DND-41 (cell line): ENCODE measurements around the gene MYO1C.

ENCODE experiments used
- ATAC-seq: fragments of 200-7000 bp; cut with Tn5 transposase; 3 replicates; pipeline ENCODE4 v1.9.1; 2021; ENCODE audit warnings: low read depth; ENCODE audit not compliant: insufficient read depth
- DNase-seq: peaks from one replicate; pipeline ENCODE4 v3.0.0-alpha.2; 2020
- H2AFZ ChIP-seq: 2 replicates; pipeline ENCODE4 v1.6.0; 2012; ENCODE audit warnings: low read depth, low read length
- H3K27ac ChIP-seq: 2 replicates; pipeline ENCODE4 v1.5.1; 2012; ENCODE audit warnings: low read length, inconsistent platforms
- H3K27me3 ChIP-seq: fragments of 200-600 bp; sonication (generic); 2 replicates; pipeline ENCODE4 v1.6.0; 2012; ENCODE audit warnings: low read length, mild to moderate bottlenecking, inconsistent platforms; ENCODE audit not compliant: insufficient read depth, poor library complexity
- H3K36me3 ChIP-seq: 2 replicates; pipeline ENCODE4 v1.5.1; 2012; ENCODE audit warnings: low read length, inconsistent platforms; ENCODE audit not compliant: insufficient read depth
- H3K4me1 ChIP-seq: 2 replicates; pipeline ENCODE4 v1.5.1; 2012; ENCODE audit warnings: mild to moderate bottlenecking, low read length; ENCODE audit not compliant: insufficient read depth
- H3K4me2 ChIP-seq: 2 replicates; pipeline ENCODE4 v1.6.0; 2012; ENCODE audit warnings: mild to moderate bottlenecking, moderate library complexity, low read length, inconsistent platforms; ENCODE audit not compliant: insufficient read depth
- H3K4me3 ChIP-seq, 2 experiments: fragments of 200-600 bp in 1 of 2; shearing (Covaris generic) in 1 of 2; 2 replicates each; pipeline ENCODE4 v1.5.1; 2012 to 2016; ENCODE audit warnings: inconsistent platforms in 2 of 2, low read length in 2 of 2, mild to moderate bottlenecking in 2 of 2, low read depth in 1 of 2, moderate library complexity in 1 of 2
- H3K79me2 ChIP-seq: 2 replicates; pipeline ENCODE4 v1.6.0; 2012; ENCODE audit warnings: low read length, inconsistent platforms; ENCODE audit not compliant: insufficient read depth
- H3K9ac ChIP-seq: 2 replicates; pipeline ENCODE4 v1.6.0; 2012; ENCODE audit warnings: low read depth, mild to moderate bottlenecking, inconsistent platforms, low read length, moderate library complexity
- H3K9me3 ChIP-seq: 2 replicates; pipeline ENCODE4 v1.5.1; 2012; ENCODE audit warnings: low read length, moderate library complexity, mild to moderate bottlenecking, inconsistent platforms; ENCODE audit not compliant: insufficient read depth, severe bottlenecking
- H4K20me1 ChIP-seq: 2 replicates; pipeline ENCODE4 v1.6.0; 2012; ENCODE audit warnings: low read length; ENCODE audit not compliant: insufficient read depth
- CTCF ChIP-seq: IDR thresholded peaks from 2 replicates; pipeline ENCODE4 v1.5.1; 2012; ENCODE audit warnings: borderline replicate concordance, low read length, moderate library complexity, mild to moderate bottlenecking; ENCODE audit not compliant: poor library complexity, severe bottlenecking; ENCODE audit errors: extremely low read depth
- EZH2 ChIP-seq: IDR thresholded peaks from 3 replicates; pipeline ENCODE4 v1.6.1; 2012; ENCODE audit warnings: borderline replicate concordance, low read depth, mild to moderate bottlenecking, moderate library complexity, low read length, inconsistent platforms; ENCODE audit not compliant: severe bottlenecking

Gene MYO1C

DNA sequence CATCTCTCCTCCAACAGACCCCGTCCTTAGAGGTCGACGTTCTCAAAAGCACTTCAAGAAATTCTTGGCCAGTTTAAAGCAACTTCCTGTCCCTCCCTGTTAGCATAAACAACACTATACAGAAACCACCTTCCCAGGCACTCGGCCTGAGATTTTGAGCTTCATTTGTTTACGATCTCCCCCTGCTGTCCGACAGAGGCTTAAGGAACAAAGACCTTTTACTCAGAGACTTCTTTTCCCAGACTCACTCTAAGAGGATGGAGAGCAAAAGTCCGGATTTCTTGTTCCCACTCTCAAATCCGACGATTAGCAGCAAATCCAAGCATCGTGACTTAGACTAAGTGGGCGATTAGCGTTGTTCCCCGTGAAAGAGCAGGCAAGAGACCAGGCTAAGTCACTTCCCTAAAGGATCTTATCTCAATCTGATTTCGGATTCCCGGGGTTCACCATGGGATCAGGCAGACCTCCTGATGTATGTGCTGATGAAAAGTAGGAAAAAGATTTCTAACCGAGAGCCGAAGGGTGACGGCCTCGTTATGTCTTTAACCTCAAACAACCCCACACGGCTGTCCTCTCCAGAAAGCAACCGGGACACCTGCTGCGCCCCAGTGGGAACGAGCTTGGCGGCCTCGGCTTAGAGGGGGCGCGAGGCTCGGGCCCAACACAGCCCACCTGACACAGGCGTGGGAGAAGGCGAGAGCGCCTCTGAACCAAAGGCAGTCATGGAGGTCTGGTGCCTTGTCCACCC, 23.3 kb upstream of the MYO1C start:
- TF ChIP-seq EZH2: no peak
- peak; percentile 63 for TF ChIP-seq CTCF
- peak overlapping the region; percentile 58 to 85 for H3K4me3 ChIP-seq
- peaks cover 60% of the 10 kb centered on the region for H3K36me3 ChIP-seq
- H2AFZ ChIP-seq: peak overlapping the region; percentile 75
- peak; percentile 51 for DNase-seq
- peaks cover 51% of the 10 kb centered on the region for H3K79me2 ChIP-seq
- H3K4me2 ChIP-seq: peak overlapping the region; percentile 76
- H3K27me3 ChIP-seq: no peaks in the 10 kb centered on the region
- H4K20me1 ChIP-seq: peaks cover 19% of the 10 kb centered on the region
- H3K4me1 ChIP-seq: peaks cover 32% of the 10 kb centered on the region
- peak overlapping the region; percentile 62 for H3K27ac ChIP-seq
- no peaks in the 10 kb centered on the region for H3K9me3 ChIP-seq
- no peak; the same call in 2 of the 3 replicates for ATAC-seq
- H3K9ac ChIP-seq: peak overlapping the region; percentile 89

DNA sequence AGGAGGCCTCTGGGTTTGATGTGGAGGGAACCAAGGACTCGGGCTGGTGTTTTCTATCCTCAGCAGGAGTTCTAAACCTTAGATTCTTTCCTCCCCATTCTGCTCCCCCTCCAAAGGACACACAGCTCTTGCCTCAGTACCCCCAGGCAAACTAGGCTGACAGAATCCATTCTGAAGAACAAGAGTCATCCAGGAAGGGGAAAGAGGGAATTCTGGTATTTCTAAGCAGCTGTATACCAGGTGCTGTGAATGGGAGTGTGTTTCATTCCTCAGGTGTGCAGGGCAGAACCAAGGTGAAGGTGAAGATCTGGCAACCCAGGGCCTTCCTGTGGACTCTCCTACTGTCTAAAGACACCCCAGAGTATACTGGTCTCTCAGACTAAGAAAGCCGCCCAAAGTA, 19.9 kb upstream of the MYO1C start:
- DNase-seq: no peak
- Histone ChIP-seq H3K9me3 (no peaks in the 10 kb centered on the region), H3K4me2 (no peak overlapping the region), H3K4me1 (peaks cover 20% of the 10 kb centered on the region), H3K9ac (no peak overlapping the region), H3K4me3 (no peak overlapping the region), H4K20me1 (peaks cover 19% of the 10 kb centered on the region), H3K27ac (no peak overlapping the region), H3K27me3 (no peaks in the 10 kb centered on the region), H3K79me2 (peaks cover 41% of the 10 kb centered on the region), H3K36me3 (peaks cover 61% of the 10 kb centered on the region), H2AFZ (no peak overlapping the region)
- no peak for TF ChIP-seq CTCF
- no peak for TF ChIP-seq EZH2
- no peak for ATAC-seq

DNA sequence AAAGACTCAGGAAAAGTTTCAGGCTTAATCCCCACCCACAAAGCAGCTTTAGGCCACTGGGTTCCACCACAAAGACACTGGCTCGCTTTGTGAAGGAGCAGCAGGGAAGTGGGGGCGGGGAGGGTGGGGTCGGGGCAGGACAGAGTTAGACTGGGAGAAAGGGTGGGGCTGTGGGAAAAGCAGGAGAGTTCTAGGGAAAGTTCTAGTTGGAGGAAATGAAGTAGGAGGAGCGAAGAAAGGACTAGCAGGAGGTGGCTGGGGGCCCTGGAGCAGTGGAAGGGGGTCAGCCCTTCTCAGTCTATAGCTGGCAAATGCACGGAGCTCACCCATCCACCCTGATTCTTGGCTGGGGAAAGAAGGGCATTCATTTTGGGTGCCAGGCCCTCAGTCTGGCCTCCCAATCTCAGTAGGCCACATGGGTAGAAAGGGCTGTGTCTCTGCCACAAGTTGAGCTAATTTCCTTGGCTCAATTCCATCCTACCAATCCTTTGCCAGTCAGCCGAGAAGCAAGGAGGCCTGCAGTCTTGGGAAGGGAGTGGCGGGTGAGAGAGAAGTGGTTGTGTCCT, 19.4 kb upstream of the MYO1C start:
- no peak for ATAC-seq
- Histone ChIP-seq H3K4me2 (no peak overlapping the region), H3K27ac (no peak overlapping the region), H3K4me3 (no peak overlapping the region), H2AFZ (no peak overlapping the region), H4K20me1 (peaks cover 19% of the 10 kb centered on the region), H3K9ac (no peak overlapping the region), H3K9me3 (no peaks in the 10 kb centered on the region), H3K4me1 (peaks cover 18% of the 10 kb centered on the region), H3K36me3 (peaks cover 62% of the 10 kb centered on the region), H3K79me2 (peaks cover 36% of the 10 kb centered on the region), H3K27me3 (no peaks in the 10 kb centered on the region)
- TF ChIP-seq CTCF (no peak), EZH2 (no peak)
- no peak for DNase-seq
